ENCODE measurements around the gene GNAS.

The GNAS gene

GRCh38 chr20:58897488-58897887 lies 45.0 kb downstream of the GNAS start:
- DNase-seq, result no peak

- DNase-seq, result no peak
These were observed 46.3 kb downstream of the GNAS start for GRCh38 chr20:58898629-58899408.

- DNase-seq, result no peak
These were observed 47.0 kb downstream of the GNAS start for GRCh38 chr20:58899512-58899911.

- no peak for DNase-seq
These were observed 47.9 kb downstream of the GNAS start for GRCh38 chr20:58900397-58900796.

GRCh38 chr20:58901488-58902402 lies 49.2 kb downstream of the GNAS start:
- DNase-seq, result no peak

- DNase-seq, result no peak
These were observed 51.1 kb downstream of the GNAS start for GRCh38 chr20:58903614-58904013.

GRCh38 chr20:58905236-58905635 lies 52.7 kb downstream of the GNAS start:
- no peak for DNase-seq

GRCh38 chr20:58906111-58906510 lies 53.6 kb downstream of the GNAS start:
- no peak for DNase-seq

- no peak for DNase-seq
These were observed 54.4 kb downstream of the GNAS start for GRCh38 chr20:58906894-58907293.

GRCh38 chr20:58907320-58908137 lies 55.0 kb downstream of the GNAS start:
- peak; percentile 57 for DNase-seq

GRCh38 chr20:58908221-58908620 lies 55.7 kb downstream of the GNAS start:
- DNase-seq, result no peak

- no peak for DNase-seq
These were observed 56.4 kb downstream of the GNAS start for GRCh38 chr20:58908941-58909340.

GRCh38 chr20:58909585-58909984 lies 57.1 kb downstream of the GNAS start:
- DNase-seq, result no peak

GRCh38 chr20:58910473-58910872 lies 58.0 kb downstream of the GNAS start:
- DNase-seq, result no peak

GRCh38 chr20:58911309-58911708 lies 58.8 kb downstream of the GNAS start:
- DNase-seq, result no peak

- DNase-seq, result no peak
These were observed 59.5 kb downstream of the GNAS start for GRCh38 chr20:58911970-58912369.

GRCh38 chr20:58913079-58913478 lies 60.6 kb downstream of the GNAS start:
- DNase-seq, result no peak

- DNase-seq, result no peak
These were observed 66.1 kb downstream of the GNAS start for GRCh38 chr20:58918621-58919020.

- DNase-seq, result no peak
These were observed 69.0 kb downstream of the GNAS start for GRCh38 chr20:58921564-58921963.

- no peak for DNase-seq
These were observed 69.5 kb downstream of the GNAS start for GRCh38 chr20:58922036-58922435.

GRCh38 chr20:58923117-58923712 lies 70.7 kb downstream of the GNAS start:
- no peak for DNase-seq

GRCh38 chr20:58926802-58927489 lies 74.4 kb downstream of the GNAS start:
- DNase-seq, result no peak

All from right kidney (tissue), 1 donor.